GM21423 (cell line): Measurements from ENCODE around the gene CCNE1.
A peak's percentile ranks its signal among the peaks of the same experiment; 100 is the strongest.

ENCODE experiments used
- ATAC-seq: cut with Tn5 transposase; IDR thresholded peaks from one replicate; pipeline ENCODE4 v1.9.1; 2021; ENCODE audit warnings: mild to moderate bottlenecking, moderate library complexity; ENCODE audit not compliant: unreplicated experiment

CCNE1 gene

DNA sequence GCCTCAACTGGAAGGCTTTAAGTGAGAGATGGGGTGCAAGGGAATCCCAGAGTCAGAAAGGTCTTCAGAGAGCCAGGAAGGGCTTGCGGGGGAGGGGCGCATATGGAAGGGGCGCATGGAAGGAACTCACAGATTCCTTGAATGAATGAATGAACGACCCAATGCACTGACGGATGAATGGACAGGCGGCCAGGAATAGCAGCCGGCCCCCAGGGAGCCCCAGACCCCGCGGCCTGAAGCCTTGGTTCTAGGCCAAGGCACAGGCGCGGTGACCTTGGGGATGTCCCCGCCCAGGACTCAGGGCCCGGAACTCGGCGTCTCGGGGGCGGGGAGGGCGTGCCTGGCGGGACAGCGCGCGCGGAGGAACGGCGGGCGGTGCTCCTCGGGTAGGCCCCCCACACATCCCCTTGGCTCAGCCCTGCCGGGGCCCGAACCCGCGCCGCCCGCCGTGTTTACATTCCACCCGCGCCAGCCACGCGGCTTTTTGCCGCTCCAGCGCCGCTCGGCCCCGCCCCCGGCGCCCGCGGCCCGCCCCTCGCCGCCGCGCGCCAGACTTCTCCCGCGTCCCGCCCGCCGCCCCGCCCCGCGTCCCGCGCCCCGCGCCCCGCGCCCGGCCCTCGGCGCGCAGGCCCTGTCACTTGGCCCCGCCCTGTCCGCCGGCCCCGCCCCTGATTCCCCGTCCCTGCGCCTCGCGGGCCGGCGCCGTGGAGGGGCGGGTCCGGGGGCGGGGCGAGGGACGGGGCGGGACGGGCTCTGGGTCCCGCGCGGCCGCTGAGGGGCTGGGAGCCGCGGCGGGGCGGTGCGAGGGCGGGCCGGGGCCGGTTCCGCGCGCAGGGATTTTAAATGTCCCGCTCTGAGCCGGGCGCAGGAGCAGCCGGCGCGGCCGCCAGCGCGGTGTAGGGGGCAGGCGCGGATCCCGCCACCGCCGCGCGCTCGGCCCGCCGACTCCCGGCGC lies at the start of gene CCNE1:
Gene CCNE1, plus strand, starts transcription at position 867 of the 955 bp plus-strand sequence. CDS start 565 bp downstream, outside the sequence.
- ATAC-seq = peak; percentile 76

- ATAC-seq = no peak
Measured at GRCh38 chr19:29763196-29763595, 48.6 kb upstream of the CCNE1 start.

DNA sequence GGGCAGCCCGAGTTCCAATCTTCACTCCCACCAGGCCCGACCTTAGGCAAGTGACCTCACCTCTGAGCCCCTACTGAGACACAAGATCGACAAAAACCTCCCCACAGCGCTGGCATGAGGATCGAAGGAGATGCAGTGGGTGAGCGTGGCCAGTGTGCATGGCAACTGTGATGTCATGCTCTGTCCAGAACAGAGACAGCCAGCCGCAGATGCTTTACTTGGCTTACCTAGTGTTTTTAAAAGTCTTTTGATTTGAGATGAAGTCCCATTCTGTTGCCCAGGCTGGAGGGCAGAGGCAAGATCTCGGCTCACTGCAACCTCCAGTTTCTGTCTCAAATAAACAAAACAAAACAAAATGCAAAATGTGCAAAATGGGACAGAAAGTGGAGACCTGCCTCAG lies 47.4 kb upstream of the CCNE1 start:
- no peak for ATAC-seq

GRCh38 chr19:29766100-29766499 lies 45.7 kb upstream of the CCNE1 start:
- no peak for ATAC-seq

GRCh38 chr19:29767039-29767735 lies 44.6 kb upstream of the CCNE1 start:
- no peak for ATAC-seq

GRCh38 chr19:29768166-29768565 lies 43.6 kb upstream of the CCNE1 start:
- ATAC-seq = no peak

DNA sequence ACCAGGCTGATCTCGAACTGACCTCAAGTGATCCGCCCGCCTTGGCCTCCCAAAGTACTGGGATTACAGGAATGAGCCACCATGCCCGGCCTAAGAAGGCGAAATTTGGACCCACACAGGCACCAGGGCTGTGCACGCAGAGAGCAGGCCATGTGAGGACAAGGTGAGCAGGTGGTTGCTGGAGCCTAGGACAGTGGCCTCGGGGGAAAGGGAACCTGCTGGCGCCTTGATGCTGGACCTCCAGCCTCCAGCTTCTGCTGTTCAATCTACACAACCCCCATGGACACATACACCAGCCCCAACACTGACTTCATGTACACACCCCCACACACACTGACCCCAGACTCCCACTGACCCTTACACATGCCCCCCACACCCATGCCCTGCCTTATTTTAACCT lies 41.8 kb upstream of the CCNE1 start:
- ATAC-seq = no peak

DNA sequence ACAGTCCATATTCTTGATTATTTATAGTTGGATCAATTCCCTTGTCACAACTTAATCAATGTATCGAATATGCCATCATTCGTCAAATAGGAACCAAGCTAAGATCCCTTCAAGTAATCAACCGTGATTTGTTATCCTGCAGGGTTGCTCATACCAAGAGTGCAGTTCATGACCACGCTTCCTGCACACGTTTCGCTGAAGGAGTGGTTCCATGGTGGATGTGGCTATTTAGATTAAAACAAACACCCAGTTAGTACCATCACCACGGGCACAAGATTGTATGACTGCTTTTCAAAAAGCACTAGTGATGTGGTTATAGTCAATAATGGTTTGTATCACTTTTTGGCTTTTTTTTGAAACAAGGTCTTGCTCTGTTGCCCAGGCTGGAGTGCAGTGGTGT lies 41.1 kb upstream of the CCNE1 start:
- ATAC-seq = no peak

DNA sequence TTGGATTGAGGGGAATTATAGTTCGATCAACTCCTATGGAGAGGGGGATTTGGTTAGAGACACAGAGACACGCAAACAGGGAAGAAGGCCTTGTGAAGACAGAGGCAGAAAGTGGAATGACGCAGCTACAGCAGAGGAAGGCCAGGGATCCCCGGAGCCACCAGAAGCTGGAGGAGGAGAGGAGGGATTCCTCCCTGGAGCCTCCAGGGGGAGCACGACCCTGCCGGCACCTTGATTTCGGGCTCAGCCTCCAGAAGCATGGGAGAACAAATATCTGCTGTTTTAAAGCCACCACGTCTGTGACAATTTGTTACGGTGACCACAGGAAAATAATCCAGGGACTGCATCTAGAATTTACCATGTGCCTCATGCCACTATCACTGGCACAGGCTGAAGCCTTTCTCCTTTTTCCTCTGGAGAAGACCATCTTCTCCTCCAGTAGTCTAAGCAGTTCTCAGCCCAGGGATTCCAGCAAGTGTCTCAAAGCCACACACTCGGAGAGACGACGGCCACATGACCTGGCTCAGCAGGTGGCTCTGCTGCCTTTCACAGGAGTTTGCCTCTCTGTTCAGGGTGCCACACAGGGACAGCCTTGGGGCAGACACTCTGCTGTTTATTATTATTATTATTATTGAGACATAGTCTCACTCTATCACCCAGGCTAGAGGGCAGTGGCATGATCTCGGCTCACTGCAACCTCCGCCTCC lies 39.9 kb upstream of the CCNE1 start:
- no peak for ATAC-seq

- no peak for ATAC-seq
Measured at GRCh38 chr19:29772696-29773095, 39.1 kb upstream of the CCNE1 start.

- no peak for ATAC-seq
Measured at GRCh38 chr19:29773141-29773540, 38.6 kb upstream of the CCNE1 start.

DNA sequence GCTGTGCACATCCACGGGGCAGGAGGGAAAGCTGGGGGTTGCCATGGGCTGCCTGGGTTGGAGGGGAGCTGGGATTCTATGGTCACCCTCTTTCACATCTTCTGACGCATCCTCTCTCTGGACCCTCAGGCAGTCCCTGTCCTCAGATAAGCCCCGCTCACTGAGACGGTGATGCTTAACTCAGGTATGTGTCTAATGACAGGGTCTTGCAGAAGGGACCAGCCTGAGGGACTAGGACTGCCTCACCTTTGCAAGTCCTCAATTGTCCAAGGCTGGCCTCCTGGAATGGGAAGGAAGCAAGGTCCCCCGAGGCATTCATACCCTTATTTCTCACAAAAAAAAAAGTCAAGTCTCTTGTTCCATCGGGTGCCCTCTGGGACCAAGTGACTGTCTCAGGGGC lies 37.7 kb upstream of the CCNE1 start:
- ATAC-seq = no peak

DNA sequence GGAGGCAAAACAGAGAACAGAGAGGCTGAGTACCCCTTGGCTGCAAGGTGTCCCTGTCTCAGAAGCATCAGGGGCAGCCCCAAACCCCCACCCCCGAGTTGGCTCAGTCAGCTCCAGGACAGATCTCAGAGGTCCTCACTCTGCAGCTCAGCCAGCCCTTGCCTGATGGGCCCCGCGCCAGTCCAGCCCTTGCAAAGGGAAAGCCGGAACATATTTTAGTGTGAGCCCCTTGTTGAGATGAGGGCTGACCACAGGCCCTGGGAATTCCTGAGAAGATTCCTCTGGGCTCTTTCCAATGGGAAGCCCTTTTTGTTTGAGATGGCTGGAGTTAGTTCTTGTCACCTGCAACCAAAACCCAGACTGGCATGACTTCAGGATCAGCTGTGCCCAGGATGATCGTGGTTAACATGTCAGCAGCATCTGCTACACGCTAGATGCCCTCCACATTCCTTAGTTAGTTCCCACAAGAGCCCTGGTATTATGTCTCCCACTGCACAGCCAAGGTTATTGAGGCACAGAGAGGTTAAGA lies 33.9 kb upstream of the CCNE1 start:
- no peak for ATAC-seq

DNA sequence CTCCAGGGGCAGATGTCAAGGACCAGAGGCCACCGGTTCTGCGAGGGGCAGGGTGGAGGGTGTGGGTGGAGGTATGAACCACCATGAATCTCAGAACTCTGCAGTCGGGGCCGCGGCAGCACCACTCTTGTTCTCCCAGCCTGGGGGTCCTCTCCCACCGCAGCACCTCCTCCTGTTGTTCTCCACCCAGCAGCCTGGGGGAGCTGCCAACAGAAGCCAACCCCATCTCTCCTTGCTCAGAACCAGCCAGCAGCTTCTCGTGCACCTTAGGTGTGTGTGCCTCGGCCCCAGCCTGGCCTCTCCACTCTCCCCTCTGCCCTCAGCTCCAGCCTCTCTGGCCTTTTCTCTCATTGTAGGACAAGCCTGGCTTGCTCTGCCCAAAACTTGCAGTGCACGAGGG lies 31.9 kb upstream of the CCNE1 start:
- ATAC-seq = no peak

- ATAC-seq = no peak
Measured at GRCh38 chr19:29781386-29782259, 30.2 kb upstream of the CCNE1 start.

DNA sequence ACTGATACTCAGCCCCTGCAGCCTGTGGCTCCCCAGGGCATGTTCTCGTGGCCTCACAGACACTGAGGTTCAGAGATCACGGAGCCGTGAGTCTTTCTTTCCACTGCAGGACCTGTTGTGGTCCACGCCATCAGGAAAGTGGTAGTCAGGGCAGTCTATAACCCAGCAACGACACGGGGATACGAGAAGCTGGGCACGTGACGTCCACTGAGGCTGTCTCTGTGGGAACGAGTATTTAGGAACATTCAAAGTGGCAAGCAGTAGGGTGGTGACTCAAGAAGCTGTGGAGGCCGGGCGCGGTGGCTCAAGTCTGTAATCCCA lies 29.6 kb upstream of the CCNE1 start:
- no peak for ATAC-seq

DNA sequence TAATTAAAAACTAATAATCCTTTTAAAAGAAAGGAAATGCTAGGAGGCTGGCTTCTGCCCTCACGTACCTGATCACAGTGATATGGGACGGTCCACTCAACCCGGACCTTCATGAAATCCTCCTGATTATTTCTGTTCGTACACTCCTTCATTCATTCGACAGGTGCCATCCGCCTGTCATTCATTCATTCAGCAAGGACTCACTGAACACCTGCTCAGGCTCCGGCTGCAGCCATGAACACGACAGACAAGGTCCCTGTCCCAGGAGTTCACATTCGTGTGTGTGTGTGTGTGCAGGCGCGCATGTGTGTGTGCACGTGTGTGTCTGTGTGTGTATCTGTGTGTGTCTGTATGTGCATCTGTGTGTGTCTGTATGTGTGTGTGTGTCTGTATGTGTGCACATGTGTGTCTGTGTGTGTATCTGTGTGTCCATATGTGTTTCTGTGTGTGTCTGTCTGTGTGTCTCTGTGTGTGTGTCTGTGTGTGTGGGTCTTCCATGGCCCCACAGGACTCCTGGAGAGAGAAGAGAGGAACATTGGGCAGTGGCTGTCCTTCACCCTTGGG lies 28.1 kb upstream of the CCNE1 start:
- no peak for ATAC-seq

GRCh38 chr19:29784598-29785223 lies 27.1 kb upstream of the CCNE1 start:
- ATAC-seq = no peak

- no peak for ATAC-seq
Measured at GRCh38 chr19:29785360-29785759, 26.4 kb upstream of the CCNE1 start.
